CD4-positive, alpha-beta T cell treated with Interleukin-10 for 1 hour (primary cell): ENCODE results near the gene SLC30A7.
"Not testable (repeated sequence)": the region's sequence is repeated elsewhere in the genome, so short reads cannot be mapped to it uniquely, and the experiment has no call there.

Experiments
- DNase-seq: peaks from one replicate; pipeline ENCODE4 v3.0.0-alpha.2; 2020

Gene SLC30A7

GRCh38 chr1:100895540-100896480, at the start of gene SLC30A7:
Gene SLC30A7 (plus strand): TSS chr1:100896090. CDS start chr1:100896263, 173 bp downstream.
- DNase-seq = peak; percentile 98

- DNase-seq = no peak
Measured at GRCh38 chr1:100847361-100848082, 48.4 kb upstream of the SLC30A7 start.

- DNase-seq = no peak
Measured at GRCh38 chr1:100851726-100852125, 44.2 kb upstream of the SLC30A7 start.

GRCh38 chr1:100852976-100853375, 42.9 kb upstream of the SLC30A7 start:
- DNase-seq = no peak

GRCh38 chr1:100855116-100855515, 40.8 kb upstream of the SLC30A7 start:
- not testable (repeated sequence) for DNase-seq

- DNase-seq = no peak
Measured at GRCh38 chr1:100860397-100860991, 35.4 kb upstream of the SLC30A7 start.

- DNase-seq = no peak
Measured at GRCh38 chr1:100861379-100861778, 34.5 kb upstream of the SLC30A7 start.

GRCh38 chr1:100862591-100862990, 33.3 kb upstream of the SLC30A7 start:
- no peak for DNase-seq

- peak; percentile 40 for DNase-seq
Measured at GRCh38 chr1:100866041-100866900, 29.6 kb upstream of the SLC30A7 start.

- DNase-seq = no peak
Measured at GRCh38 chr1:100866901-100867206, 29.0 kb upstream of the SLC30A7 start.

GRCh38 chr1:100868364-100868995, 27.4 kb upstream of the SLC30A7 start:
- peak; percentile 61 for DNase-seq

- no peak for DNase-seq
Measured at GRCh38 chr1:100869996-100870395, 25.9 kb upstream of the SLC30A7 start.

- no peak for DNase-seq
Measured at GRCh38 chr1:100874433-100874832, 21.5 kb upstream of the SLC30A7 start.

GRCh38 chr1:100875228-100875627, 20.7 kb upstream of the SLC30A7 start:
- no peak for DNase-seq

- no peak for DNase-seq
Measured at GRCh38 chr1:100876291-100876690, 19.6 kb upstream of the SLC30A7 start.

- no peak for DNase-seq
Measured at GRCh38 chr1:100879422-100879821, 16.5 kb upstream of the SLC30A7 start.

- no peak for DNase-seq
Measured at GRCh38 chr1:100881687-100882086, 14.2 kb upstream of the SLC30A7 start.

GRCh38 chr1:100882698-100883097, 13.2 kb upstream of the SLC30A7 start:
- DNase-seq = no peak

GRCh38 chr1:100883963-100884362, 11.9 kb upstream of the SLC30A7 start:
- no peak for DNase-seq

- not testable (repeated sequence) for DNase-seq
Measured at GRCh38 chr1:100889007-100889406, 6.9 kb upstream of the SLC30A7 start.

- DNase-seq = not testable (repeated sequence)
Measured at GRCh38 chr1:100889869-100890482, 5.9 kb upstream of the SLC30A7 start.

GRCh38 chr1:100891380-100891779, 4.5 kb upstream of the SLC30A7 start:
- no peak for DNase-seq
